Umbilical cord (tissue), 2 donors: ENCODE measurements around the gene SLC35B4. TPM values are rescaled to one million over a fixed set of nuclear protein-coding genes. Genes with fewer than 3 reads are reported as not detected.

Source experiments
- DNase-seq: peaks from one replicate; pipeline ENCODE4 v3.0.0-alpha.2; 2015; ENCODE audit warnings: low spot score
- total RNA-seq: library from RNA; depleted of rRNA; stranded (reverse); fragments of >200 nt; gene quantifications from one replicate; pipeline ENCODE4 v1.2.3, GENCODE V29; 2014; ENCODE audit warnings: low replicate concordance; ENCODE audit not compliant: insufficient read depth

Gene SLC35B4
- total RNA-seq, 1 donor from 2014 or later: 11.3 TPM

- peak; percentile 33 for DNase-seq
Observed at GRCh38 chr7:134293002-134293740, 23.6 kb downstream of the SLC35B4 start.

GRCh38 chr7:134290286-134290685, 26.4 kb downstream of the SLC35B4 start:
- peak; percentile 60 for DNase-seq

GRCh38 chr7:134289841-134290240, 26.9 kb downstream of the SLC35B4 start:
- no peak for DNase-seq

GRCh38 chr7:134289423-134289822, 27.3 kb downstream of the SLC35B4 start:
- DNase-seq: peak; percentile 28

GRCh38 chr7:134287916-134288659, 28.6 kb downstream of the SLC35B4 start:
- peak; percentile 9 for DNase-seq

GRCh38 chr7:134284952-134285351, 31.8 kb downstream of the SLC35B4 start:
- no peak for DNase-seq

- no peak for DNase-seq
Observed at GRCh38 chr7:134284011-134284410, 32.7 kb downstream of the SLC35B4 start.

GRCh38 chr7:134280508-134280907, 36.2 kb downstream of the SLC35B4 start:
- DNase-seq: no peak

GRCh38 chr7:134279898-134280297, 36.8 kb downstream of the SLC35B4 start:
- DNase-seq: no peak

- DNase-seq: no peak
Observed at GRCh38 chr7:134279336-134279735, 37.4 kb downstream of the SLC35B4 start.

- no peak for DNase-seq
Observed at GRCh38 chr7:134278502-134279153, 38.1 kb downstream of the SLC35B4 start.

GRCh38 chr7:134276951-134277350, 39.8 kb downstream of the SLC35B4 start:
- no peak for DNase-seq

- DNase-seq: no peak
Observed at GRCh38 chr7:134262322-134262721, 54.4 kb downstream of the SLC35B4 start.

- no peak for DNase-seq
Observed at GRCh38 chr7:134255814-134256213, 60.9 kb downstream of the SLC35B4 start.

- DNase-seq: no peak
Observed at GRCh38 chr7:134254311-134254710, 62.4 kb downstream of the SLC35B4 start.

- no peak for DNase-seq
Observed at GRCh38 chr7:134248196-134248595, 68.5 kb downstream of the SLC35B4 start.

- DNase-seq: no peak
Observed at GRCh38 chr7:134246761-134247160, 70.0 kb downstream of the SLC35B4 start.

GRCh38 chr7:134246347-134246746, 70.4 kb downstream of the SLC35B4 start:
- no peak for DNase-seq

GRCh38 chr7:134245253-134245652, 71.5 kb downstream of the SLC35B4 start:
- no peak for DNase-seq
